SK-N-SH (cell line): Measurements from ENCODE around the gene ADGRD2.

ENCODE experiments used
- FOXM1 ChIP-seq: IDR thresholded peaks from 2 replicates; pipeline ENCODE4 v1.4.0; 2012; ENCODE audit warnings: low read depth, mild to moderate bottlenecking
- POLR2AphosphoS5 ChIP-seq: IDR thresholded peaks from 2 replicates; pipeline ENCODE4 v1.6.1; 2012; ENCODE audit warnings: low read depth, low read length
- RCOR1 ChIP-seq: fragments of 150-350 bp; IDR thresholded peaks from 2 replicates; pipeline ENCODE4 v1.6.1; 2017; ENCODE audit warnings: antibody characterized with exemption, low read length
- SMC3 ChIP-seq: IDR thresholded peaks from 2 replicates; pipeline ENCODE4 v1.6.1; 2012; ENCODE audit warnings: low read depth, low read length, improper control_type of control experiment
- TCF12 ChIP-seq: IDR thresholded peaks from 2 replicates; pipeline ENCODE4 v1.4.0; 2012
- TF ChIP-seq, protein P1 (sequence below): fragments of 200-600 bp; sonication (generic); IDR thresholded peaks from 2 replicates; pipeline ENCODE4 v1.6.1; 2017; ENCODE audit warnings: antibody characterized with exemption, mild to moderate bottlenecking, moderate library complexity

DNA sequence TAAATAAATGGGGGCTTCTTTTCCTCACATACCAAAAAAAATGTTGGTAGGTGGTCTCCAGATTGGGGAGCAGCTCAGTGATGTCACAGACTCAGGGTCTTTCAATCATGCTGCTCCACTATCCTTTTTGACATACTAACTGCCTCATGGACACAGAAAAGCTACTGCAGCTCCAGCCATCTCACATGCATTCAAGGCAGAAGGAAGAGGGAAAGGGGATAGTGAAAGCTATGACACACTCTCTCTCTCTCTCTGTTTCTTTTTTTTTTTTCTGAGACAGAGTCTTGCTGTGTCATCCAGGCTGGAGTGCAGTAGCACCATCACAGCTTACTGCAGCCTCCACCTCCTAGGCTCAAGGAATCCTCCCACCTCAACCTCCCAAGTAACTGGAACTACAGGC, 7.9 kb upstream of the ADGRD2 start:
- TF ChIP-seq POLR2AphosphoS5 (no peak), RCOR1 (no peak), TCF12 (no peak), FOXM1 (no peak), SMC3 (no peak)
- TF ChIP-seq, protein P1, sequence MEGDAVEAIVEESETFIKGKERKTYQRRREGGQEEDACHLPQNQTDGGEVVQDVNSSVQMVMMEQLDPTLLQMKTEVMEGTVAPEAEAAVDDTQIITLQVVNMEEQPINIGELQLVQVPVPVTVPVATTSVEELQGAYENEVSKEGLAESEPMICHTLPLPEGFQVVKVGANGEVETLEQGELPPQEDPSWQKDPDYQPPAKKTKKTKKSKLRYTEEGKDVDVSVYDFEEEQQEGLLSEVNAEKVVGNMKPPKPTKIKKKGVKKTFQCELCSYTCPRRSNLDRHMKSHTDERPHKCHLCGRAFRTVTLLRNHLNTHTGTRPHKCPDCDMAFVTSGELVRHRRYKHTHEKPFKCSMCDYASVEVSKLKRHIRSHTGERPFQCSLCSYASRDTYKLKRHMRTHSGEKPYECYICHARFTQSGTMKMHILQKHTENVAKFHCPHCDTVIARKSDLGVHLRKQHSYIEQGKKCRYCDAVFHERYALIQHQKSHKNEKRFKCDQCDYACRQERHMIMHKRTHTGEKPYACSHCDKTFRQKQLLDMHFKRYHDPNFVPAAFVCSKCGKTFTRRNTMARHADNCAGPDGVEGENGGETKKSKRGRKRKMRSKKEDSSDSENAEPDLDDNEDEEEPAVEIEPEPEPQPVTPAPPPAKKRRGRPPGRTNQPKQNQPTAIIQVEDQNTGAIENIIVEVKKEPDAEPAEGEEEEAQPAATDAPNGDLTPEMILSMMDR: no peak
